Fibroblast of gingiva (primary cell): Measurements from ENCODE around the gene USP2.
"Not testable (repeated sequence)": the region's sequence is repeated elsewhere in the genome, so short reads cannot be mapped to it uniquely, and the experiment has no call there.

ENCODE experiments used
- DNase-seq: peaks from one replicate; pipeline ENCODE4 v3.0.0-alpha.2; 2011; ENCODE audit warnings: low read depth

The USP2 gene

DNA sequence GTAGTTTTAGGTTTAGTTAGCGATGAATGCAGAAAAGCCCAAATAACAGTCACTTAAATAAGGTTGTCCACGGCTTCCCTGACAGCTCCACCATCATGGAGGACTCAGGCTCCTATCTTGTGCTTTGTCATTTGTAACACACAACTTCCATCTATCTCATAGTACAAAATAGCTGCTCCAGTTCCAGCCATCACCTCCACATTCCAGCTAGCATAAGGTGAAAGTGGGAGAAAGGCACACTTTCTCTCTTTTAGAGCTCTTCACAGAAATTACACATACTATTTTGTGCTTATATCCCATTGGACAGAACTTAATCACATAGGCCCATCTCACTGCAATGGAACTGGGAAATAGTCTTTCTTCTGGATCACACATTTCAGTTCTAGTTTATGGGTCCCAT lies 32.8 kb upstream of the USP2 start:
- no peak for DNase-seq

DNA sequence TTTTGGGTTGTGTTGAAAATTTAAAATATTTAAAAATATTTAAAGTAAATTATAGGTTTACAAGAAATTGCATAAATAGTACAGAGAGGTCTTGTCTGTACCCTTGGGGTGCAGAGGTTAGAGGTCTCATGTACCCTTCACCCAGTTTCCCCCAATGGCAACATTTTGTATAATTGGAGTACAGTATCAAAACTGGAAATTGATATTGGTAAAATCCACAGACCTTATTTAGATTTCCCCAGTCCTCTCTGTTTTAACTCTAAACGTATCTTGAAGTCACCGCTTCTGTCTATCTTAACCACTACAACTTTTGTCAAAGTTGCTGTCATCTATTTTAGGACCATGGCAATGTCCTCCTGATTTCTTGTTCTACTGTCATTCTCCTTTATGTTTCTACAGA lies 30.6 kb upstream of the USP2 start:
- no peak for DNase-seq

DNA sequence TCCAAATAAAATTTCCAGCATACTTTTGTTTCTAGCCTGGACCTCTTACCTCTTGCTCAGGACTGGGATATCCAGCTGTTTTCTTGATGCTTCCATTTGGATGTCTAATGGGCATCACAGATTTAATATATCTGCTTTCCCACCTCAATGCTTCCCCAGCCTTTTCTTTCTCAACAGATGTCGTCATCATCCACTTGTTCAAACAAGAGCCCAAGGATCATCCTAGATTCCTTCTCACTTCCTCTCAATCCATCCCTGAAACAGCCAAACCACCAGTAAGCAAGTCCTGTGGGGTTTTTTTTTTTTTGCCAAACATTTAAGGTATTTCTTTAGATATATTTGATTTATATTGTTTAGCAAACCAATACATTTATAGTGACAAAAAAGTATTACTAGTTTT lies 29.0 kb upstream of the USP2 start:
- DNase-seq: no peak

DNA sequence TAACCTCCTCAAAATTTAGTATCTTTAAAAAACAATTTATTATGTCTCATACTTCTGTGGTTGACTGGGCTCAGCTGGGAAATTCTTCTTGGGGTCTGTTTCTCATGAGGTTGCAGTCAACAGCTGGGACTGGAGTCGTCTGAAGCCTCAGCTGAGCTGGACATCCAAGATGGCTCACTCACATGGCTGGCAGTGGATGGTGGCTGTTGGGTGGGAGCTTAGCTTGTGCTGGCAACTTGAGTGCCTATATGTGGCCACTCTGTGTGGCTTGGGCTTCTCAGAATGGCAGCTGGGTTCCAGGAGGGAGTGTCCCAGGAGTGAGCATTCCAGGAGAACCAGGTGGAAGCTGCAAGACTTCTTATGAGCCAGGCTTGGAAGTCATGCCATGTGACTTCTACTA lies 28.2 kb upstream of the USP2 start:
- no peak for DNase-seq

DNA sequence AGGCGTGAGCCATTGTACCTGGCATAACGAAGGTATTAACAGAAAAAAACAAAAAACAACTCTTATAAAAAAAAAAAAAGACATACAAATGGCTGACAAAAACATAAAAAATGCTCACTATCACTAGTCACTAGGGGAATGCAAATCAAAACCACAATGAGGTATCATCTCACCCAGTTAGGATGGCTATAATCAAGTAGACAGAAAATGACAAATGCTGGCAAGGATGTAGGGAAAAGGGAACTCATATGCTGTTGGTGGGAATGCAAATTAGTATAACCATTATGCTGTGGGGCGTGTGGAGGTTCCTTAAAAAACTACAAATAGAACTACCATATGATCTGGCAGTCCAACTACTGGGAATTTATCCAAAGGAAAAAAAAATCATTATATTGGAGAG lies 24.5 kb upstream of the USP2 start:
- DNase-seq: peak; percentile 29

DNA sequence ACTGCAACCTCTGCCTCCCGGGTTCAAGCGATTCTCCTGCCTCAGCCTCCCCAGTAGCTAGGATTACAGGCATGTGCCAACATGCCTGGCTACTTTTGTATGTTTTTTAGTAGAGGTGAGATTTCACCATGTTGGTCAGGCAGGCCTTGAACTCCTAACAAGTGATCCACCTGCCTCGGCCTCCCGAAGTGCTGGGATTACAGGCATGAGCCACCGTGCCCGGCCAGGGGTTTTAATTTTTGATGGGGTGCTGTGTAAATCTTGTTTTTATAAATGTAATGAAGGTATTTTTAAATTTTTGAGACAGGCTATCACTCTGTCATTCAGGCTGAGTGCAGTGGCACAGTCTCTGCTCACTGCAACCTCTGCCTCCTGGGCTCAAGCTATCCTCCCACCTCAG lies 24.0 kb upstream of the USP2 start:
- not testable (repeated sequence) for DNase-seq

DNA sequence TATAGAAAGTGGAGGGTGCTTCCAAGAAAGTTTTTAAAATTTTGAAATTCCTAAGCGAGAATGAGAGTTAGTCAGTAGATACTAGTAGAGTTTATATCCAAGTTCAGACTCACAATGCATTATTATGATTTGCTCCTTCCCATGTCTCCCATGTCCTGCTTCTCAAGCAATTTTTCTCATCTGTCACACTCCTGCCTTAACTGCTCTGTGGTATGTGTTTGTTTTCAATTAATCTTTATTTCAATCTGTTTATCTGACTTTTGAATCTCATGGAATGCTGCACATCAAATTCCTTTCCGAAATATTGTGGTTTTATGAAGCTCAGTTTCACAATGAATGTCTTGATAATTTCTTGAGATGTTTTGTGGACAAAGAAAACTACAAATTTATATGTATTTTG lies 23.4 kb upstream of the USP2 start:
- DNase-seq: no peak

DNA sequence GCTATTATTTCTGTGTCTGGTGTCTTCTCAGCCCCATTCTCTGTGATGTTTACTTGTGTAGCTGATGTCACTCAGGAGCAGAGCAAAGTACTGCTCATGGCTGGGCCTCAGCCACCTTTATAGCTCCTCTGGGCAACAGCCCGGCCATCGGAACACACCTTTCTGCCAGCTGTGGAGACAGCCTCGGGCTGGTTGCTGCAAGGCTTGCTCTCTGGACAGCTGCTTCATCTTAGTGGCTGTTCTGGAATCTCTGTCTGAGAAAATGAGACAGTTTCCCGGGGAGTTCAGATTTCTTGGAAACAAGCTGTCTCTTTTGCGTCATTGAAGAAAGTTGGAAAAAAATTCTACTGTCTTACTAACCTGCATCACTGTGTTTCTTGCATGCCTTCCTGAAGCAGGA lies 21.5 kb upstream of the USP2 start:
- peak; percentile 71 for DNase-seq

DNA sequence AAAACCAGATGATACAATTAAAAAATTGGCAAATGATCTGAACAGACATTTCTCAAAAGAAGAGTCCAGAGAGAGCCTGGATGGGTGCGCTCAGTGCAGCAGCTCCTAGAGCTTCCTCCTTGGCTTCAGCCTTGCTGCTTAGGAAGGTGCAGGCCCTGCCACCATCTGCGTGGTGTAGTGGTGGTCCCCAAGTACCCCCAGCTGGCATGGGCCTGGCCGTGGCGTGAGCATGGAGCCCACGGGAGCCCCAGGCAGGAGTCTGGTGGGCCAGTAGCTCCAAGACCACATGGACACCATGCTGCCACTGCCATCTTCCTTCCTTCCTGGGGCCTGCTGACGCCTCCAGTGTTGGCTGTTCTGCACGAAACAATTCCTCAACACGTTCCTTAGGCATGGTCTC lies 21.0 kb upstream of the USP2 start:
- no peak for DNase-seq

DNA sequence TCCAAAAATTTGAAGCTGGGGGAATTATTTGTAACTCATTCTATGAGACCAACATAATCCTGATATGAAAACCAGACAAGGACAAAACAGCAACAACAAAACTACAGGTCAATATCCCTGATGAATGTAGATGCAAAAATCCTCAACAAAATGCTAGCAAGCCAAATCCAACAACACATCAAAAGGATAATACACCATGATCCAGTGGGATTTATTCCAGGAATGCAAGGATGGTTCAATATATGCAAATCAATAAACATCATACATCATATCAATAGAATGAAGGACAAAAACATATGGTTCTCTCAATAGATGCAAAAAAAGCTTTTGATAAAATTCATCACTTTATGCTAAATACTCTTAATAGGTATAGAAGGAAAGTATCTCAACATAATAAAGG lies 19.4 kb upstream of the USP2 start:
- DNase-seq: no peak

DNA sequence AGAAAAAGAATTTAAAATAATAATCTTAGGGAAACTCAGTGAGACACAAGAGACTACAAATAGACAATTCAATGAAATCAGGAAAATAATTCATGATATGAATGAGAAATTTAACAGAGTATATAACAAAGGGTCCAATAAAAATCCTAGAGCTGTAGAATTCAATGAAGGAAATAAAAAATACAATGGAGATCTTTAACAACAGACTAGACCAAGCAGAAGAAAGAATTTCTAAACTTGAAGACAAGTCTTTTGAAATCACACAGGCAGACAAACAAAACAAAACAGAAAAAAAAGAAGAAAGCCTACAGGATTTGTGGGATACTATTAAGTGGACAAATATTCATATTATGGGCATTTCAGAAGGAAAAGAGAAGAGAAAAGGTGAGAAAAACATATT lies 16.2 kb upstream of the USP2 start:
- DNase-seq: no peak

DNA sequence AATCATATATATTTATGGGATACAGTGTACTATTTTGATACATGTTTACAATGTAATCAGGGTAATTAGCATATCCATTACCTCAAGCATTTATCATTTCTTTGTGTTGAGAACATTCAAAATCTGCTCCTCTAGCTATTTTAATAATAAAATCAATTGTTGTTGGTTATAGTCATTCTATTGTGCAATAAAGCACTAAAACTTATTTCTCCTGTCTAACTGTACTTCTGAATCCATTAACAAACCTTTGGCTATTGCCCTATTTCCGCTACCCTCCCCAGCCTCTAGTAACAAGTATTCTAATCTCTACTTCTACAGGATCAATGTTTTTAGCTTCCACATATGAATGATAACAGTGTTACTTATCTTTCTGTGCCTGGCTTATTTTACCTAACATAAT lies 15.3 kb upstream of the USP2 start:
- DNase-seq: no peak

DNA sequence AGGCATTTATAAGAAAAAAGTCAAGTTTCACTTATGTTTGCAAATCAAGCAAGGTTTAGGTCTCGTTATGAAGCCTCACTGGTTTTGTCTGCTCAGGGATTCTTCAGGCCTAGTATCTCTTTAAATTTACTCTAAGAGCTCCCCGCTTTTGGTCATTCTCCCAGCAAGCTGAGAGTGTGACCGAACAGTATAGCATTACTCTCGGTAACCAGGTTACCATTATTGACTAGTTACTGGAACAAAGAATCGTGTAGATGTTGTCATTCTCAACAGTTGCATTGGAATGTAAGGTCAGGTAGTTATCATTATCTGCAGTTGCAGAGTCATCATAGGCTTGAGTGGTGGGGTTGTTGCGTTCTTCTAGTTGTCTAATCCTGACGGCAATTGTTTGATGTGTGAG lies 9.8 kb upstream of the USP2 start:
- DNase-seq: no peak

DNA sequence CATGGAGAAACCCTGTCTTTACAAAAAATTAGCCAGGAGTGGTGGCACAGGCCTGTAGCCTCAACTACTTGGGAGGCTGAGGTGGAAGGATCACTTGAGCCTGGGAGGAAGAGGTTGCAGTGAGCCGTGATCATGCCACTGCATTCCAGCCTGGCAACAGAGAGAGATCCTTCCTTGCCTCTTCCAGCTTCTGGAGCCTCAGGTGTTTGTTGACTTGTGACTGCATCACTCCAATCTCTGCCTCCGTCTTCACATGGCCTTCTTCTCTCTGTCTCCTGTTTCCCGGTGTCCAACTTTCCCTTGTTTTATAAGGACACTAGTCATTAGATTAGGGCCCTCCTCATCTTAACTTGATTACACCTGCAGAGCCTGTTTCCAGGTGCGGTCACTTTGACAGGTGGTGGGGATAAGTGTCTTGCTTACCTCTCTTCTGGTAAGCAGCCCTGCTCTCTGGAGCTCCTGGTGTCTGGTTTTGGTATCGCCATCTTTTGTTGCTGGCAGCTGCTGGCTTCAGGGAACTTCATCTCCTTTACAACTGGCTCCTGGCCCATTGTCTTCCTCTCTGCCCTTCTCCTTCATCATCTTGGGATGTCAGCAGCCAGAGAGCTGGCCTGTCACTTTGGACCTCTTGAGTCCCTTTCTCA lies 8.2 kb upstream of the USP2 start:
- no peak for DNase-seq

DNA sequence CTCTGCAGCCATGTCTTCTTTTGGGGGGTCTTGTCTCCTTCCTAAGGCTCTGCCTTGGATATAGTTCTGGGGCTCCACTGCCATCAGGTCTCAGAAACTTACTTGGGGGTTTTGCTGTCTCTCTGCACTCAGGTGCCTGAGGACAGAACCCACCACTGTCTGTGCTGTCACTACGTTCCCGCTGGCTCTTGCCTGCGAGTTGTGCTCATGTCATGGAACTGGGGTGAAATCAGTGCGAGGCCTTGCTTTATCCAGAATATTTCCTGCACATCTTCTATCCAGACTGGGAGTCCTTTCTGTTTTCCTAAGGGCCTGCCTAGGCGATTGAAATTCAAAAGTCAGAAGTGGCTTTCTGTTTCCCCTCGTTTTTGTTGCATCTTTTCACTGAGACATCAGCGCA lies 6.6 kb upstream of the USP2 start:
- no peak for DNase-seq

DNA sequence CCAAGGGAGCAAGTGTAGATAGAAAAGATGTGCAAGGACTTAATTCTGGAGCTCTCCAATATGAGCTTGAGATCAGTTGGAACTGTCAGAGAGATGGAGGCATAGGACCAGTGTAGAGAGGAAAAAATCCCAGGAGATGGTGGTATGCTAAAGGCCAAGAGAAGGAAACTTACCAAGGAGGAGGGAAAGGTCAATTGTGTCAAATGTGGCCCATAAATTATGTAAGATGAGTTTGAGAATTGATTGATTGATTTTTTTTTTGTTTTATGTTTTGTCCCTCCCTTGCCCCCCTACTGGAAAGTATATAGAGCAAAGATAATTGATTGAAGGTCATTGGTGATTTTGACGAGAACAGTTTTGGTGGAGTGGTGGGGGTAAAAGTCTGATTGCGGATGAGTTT lies 2.8 kb upstream of the USP2 start:
- DNase-seq: no peak

DNA sequence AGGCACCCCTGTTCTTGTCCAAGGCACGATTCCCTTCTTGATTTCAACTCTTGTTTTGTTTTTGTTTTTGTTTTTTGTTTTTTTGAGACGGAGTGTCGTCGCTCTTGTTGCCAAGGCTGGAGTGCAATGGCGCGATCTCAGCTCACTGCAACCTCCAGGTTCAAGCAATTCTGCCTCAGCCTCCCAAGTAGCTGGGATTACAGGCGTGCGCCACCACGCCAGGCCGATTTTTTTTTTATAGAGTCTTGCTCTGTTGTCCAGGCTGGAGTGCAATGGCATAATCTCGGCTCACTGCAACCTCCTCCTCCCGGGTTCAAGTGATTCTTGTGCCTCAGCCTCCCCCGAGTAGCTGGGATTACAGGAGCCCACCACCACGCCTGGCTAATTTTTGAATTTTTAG lies 1.0 kb upstream of the USP2 start:
- not testable (repeated sequence) for DNase-seq

DNA sequence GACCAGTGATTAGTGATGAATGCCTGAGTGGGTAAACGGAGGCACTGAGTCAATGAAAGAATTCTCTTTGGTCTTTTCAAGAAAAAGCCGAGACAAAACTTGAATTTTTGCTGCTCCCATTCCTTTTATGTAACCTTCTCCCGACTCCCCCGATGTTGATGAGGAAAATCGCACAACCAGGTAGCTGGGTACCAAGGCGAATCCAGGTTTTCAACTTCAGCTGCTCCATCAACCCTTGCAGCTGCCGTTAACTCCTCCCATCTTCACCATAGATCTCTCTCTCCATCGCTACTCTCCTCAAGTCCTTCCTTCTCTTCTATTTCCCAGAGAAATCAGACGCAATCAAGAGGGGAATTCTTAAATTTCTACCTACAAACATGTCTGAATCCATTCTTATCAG lies 611 bp upstream of the USP2 start:
- DNase-seq: no peak

DNA sequence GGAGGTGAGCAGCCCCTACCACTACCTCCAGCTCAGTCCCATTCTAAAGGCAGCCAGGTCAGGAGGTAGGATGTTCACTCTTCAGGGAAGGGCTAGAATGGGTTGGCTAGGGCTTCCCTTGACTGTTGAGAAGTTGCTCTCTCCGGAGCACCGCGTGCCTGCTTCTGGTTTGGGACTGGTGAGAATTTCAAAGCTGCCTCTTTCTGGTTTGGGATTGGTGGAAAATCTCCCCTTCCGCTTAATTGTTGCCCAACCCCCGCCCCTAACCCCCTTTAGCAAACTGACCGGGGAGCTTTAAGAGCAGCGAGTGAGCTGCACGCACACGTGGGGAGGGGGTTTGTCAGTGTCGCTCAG lies 686 bp downstream of the USP2 start:
- DNase-seq: no peak

DNA sequence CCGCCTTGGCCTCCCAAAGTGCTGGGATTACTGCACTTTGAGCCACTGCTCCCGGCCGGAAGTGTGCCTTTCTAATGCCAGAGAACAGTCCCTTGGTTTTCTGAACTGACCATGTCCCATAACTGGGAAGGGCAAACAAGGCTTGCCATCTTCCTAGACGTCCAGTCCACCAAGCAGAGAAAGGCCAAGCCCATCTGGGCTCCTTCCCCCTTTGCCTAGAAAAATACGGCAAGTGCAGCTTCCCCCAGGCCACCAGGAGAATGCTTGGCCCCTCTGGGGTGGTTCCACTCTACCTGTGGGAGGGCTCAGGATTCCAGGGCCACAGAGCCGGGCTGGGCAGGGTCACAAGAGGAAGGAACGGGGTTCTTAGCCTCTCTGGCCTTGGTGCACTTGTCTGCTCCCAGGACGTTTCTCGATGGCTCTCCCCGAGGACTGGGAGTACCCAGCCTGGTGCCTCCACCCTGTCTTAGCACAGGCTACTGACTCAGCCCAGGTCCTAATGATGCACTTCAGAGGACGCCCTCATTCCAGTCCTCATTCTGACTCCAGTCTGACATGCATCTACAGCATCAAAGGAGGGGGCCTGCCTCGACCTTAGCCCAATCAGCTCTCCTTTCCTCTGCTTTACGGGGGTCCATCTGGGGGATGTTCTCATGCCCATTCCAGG lies 1.2 kb downstream of the USP2 start:
- DNase-seq: no peak

DNA sequence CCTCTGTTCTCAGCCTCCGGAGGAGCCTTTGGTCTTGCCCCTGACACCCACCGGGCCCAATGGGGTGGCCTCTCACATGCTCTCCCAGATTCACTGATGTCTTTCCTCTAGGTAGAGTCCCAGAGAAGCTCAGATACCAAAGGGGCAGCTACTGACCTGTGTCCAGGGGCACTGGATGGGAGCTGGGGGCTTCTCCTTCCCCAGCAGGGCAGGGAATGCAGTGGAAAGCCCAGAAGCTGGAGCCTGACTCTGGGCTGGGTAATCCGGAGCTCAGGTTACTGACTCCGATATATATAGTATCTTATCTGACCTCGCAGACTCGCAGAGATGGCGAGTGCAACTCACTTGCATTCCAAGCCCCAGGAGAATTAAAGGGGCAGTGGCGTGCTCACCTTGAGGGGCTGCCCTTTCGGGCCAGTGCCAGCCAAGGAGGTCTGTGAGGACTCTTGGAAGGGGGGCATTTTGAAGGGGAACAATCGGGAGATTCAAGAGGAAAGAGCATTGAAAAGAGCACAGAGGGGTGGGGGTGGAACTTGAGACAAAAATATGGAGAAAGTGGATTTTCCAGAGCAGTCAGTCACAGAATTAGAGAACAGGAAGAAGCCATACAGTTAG lies 2.5 kb downstream of the USP2 start:
- DNase-seq: no peak

DNA sequence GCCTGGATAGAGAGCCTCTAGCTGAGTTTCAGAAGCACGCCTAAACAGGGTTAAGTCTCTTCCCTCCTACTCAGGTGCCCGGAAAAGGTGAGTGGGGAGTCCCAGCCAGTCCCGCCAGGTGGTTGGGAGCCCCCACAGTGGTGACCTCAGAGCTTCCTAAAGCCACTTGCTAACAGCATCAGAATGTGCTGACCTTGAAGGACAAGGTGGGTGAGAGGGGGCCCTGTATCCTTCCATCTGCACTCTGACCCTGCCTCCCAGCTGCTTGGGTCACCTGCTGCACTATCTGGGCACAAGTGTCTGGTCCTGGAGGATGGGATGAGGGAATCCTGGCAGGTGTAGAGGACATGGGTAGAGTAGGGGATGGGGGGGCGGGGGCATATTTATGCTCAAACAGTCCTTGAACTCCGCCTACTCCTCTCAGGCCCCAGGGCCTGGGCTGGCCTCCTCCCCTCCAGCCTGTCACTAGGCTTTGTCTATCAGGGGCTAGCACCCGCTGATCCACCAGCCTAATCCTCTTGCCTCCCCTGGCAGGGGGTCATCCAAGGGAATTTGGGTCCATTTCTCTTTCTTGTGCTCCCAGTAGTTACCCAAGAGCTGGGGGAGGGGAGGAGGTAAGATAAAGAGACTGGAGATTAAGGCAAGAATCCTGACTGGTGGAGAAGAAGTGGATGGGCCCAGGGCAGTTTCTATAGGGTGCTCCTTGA lies 3.4 kb downstream of the USP2 start:
- no peak for DNase-seq

DNA sequence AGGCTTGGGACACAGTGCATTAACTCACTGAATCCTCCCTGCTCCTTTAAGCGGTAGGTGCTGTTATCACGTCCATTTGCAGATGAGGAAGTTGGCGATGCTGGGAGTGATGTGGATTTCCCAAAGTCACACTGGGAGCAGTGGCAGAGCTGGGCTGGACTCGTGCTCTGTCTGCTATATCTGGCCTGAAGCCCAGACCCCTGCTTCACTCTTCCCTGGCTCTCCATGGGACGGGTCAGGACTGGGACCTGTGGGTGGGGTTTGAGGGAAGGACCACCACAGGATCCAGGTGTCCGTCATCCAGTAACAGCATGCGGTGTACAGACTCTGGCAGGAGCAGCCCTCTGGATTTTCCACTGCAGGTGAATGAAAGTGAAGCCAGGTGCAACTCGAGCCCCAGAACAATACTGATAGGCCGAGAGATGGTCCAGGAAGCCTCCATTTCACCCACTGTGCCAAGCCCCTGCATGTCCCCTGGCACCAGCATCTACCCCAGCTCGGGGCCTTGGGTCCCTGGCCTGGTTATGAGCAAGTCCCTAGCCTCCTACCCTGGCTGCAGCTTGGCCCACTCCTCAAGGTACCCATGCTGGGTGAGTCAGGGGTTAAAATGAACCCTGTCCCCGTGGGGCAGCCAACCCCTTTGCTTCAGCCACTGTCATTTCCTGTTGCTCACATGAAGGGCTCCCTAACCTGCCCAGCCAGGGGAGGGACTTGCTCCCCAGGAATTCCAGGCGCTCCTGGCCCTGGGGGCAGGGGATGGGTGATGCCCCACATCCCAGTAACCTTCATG lies 4.2 kb downstream of the USP2 start:
- DNase-seq: no peak
